HL-60 (cell line): ENCODE results near the gene GHDC.

Source experiments
- DNase-seq, 2 experiments: peaks; one replicate each; pipeline ENCODE4 v3.0.0-alpha.2; 2010 to 2020; ENCODE audit warnings: low read depth in 1 of 2, low spot score in 1 of 2
- H3K27ac ChIP-seq: fragments of 250-450 bp; sonication (Bioruptor Pico); replicated peaks from 2 replicates; pipeline ENCODE4 v1.5.1; 2020; ENCODE audit warnings: mild to moderate bottlenecking, moderate library complexity
- H3K27me3 ChIP-seq: fragments of 250-450 bp; sonication (Bioruptor Pico); 2 replicates; pipeline ENCODE4 v1.5.1; 2021; ENCODE audit warnings: mild to moderate bottlenecking, moderate library complexity; ENCODE audit not compliant: insufficient read depth, poor library complexity, severe bottlenecking
- H3K4me3 ChIP-seq: replicated peaks from 2 replicates; pipeline ENCODE4 v1.5.1; 2011; ENCODE audit warnings: mild to moderate bottlenecking, control low read depth, low read length; ENCODE audit not compliant: insufficient read depth
- GABPA ChIP-seq: IDR thresholded peaks from 2 replicates; pipeline ENCODE4 v1.6.1; 2012; ENCODE audit warnings: low read depth
- POLR2AphosphoS5 ChIP-seq: IDR thresholded peaks from 2 replicates; pipeline ENCODE4 v1.6.1; 2012; ENCODE audit warnings: low read depth
- REST ChIP-seq: IDR thresholded peaks from 2 replicates; pipeline ENCODE4 v1.6.1; 2012; ENCODE audit warnings: low read depth; ENCODE audit not compliant: insufficient replicate concordance
- SPI1 ChIP-seq: IDR thresholded peaks from 2 replicates; pipeline ENCODE4 v1.6.1; 2012; ENCODE audit warnings: low read depth, mild to moderate bottlenecking, borderline replicate concordance
- TF ChIP-seq, protein P1 (sequence below): IDR thresholded peaks from one replicate; pipeline ENCODE4 v1.5.1; 2011; ENCODE audit warnings: low read length, control low read depth, inconsistent platforms; ENCODE audit not compliant: insufficient read depth

Gene GHDC

DNA sequence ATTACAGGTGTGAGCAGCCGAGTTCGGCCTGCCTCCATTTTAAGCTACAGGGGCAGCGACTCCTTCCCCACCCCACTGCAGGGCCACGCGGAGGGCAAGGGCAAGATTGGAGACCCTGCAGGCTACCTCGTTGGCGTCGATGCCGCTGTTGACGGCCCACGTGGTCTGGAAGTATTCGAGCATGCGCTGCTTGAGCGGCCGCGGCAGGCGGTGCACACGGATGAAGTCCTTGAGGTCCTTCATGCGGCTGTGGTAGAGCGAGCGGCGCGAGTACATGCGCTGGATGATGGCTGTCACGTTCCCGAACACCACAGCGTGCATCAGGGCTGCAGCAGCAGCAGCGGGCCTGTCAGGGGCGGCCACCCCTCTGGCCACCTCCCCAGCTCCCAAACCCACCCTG lies 24.9 kb downstream of the GHDC start:
- DNase-seq: no peak
- no peak overlapping the region for H3K27ac ChIP-seq
- H3K27me3 ChIP-seq: no peaks in the 10 kb centered on the region
- H3K4me3 ChIP-seq: no peak overlapping the region
- no peak for TF ChIP-seq SPI1
- TF ChIP-seq, protein P1, sequence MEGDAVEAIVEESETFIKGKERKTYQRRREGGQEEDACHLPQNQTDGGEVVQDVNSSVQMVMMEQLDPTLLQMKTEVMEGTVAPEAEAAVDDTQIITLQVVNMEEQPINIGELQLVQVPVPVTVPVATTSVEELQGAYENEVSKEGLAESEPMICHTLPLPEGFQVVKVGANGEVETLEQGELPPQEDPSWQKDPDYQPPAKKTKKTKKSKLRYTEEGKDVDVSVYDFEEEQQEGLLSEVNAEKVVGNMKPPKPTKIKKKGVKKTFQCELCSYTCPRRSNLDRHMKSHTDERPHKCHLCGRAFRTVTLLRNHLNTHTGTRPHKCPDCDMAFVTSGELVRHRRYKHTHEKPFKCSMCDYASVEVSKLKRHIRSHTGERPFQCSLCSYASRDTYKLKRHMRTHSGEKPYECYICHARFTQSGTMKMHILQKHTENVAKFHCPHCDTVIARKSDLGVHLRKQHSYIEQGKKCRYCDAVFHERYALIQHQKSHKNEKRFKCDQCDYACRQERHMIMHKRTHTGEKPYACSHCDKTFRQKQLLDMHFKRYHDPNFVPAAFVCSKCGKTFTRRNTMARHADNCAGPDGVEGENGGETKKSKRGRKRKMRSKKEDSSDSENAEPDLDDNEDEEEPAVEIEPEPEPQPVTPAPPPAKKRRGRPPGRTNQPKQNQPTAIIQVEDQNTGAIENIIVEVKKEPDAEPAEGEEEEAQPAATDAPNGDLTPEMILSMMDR: no peak

- TF ChIP-seq POLR2AphosphoS5: no peak
- no peak for TF ChIP-seq SPI1
- no peak for TF ChIP-seq GABPA
- Histone ChIP-seq H3K27me3 (no peaks in the 10 kb centered on the region), H3K27ac (no peak overlapping the region), H3K4me3 (no peak overlapping the region)
- DNase-seq: no peak
Measured at GRCh38 chr17:42167807-42168206, 26.5 kb downstream of the GHDC start.

- H3K27me3 ChIP-seq: no peaks in the 10 kb centered on the region
- TF ChIP-seq, protein P1: no peak
- TF ChIP-seq SPI1: no peak
- TF ChIP-seq POLR2AphosphoS5: no peak
Measured at GRCh38 chr17:42166196-42166763, 28.0 kb downstream of the GHDC start.

DNA sequence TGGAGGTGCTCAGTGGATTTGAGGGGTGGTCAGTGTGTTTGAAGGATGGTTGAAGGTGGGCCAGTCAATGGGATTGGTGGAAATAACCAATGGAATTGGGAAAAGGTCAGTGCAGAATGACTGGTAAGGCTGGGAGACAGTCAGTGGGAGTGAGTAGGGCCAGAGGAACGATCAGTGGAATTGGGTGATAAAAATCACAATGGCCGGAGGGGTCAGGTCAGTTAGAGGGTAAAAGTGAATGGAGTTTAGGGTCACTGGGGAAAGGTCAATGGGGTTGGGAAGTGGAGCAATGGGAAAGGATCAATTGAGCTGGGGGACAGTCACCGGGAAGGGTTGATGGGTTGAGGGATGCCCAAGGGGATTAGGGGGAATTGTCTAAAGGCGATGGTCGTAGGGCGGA lies 28.5 kb downstream of the GHDC start:
- TF ChIP-seq, protein P1: no peak
- TF ChIP-seq SPI1: no peak
- TF ChIP-seq GABPA: no peak
- no peak for TF ChIP-seq REST
- TF ChIP-seq POLR2AphosphoS5: no peak
- DNase-seq: no peak
- Histone ChIP-seq H3K4me3 (no peak overlapping the region), H3K27me3 (no peaks in the 10 kb centered on the region), H3K27ac (no peak overlapping the region)

More at GRCh38 chr17:42166196-42166763, 28.0 kb downstream of the GHDC start:
- H3K27ac ChIP-seq: no peak overlapping the region
- H3K4me3 ChIP-seq: no peak overlapping the region
- DNase-seq: no peak

- DNase-seq: no peak
- TF ChIP-seq GABPA (no peak), POLR2AphosphoS5 (no peak), SPI1 (no peak), REST (no peak)
- TF ChIP-seq, protein P1: no peak
- no peak overlapping the region for H3K4me3 ChIP-seq
- no peak overlapping the region for H3K27ac ChIP-seq
- no peaks in the 10 kb centered on the region for H3K27me3 ChIP-seq
Measured at GRCh38 chr17:42163696-42164407, 30.4 kb downstream of the GHDC start.
